HG02588 (cell line): Measurements from ENCODE around the gene CNOT3.
"Not testable (repeated sequence)": the region's sequence is repeated elsewhere in the genome, so short reads cannot be mapped to it uniquely, and the experiment has no call there.

Source experiments
- ATAC-seq: cut with Tn5 transposase; IDR thresholded peaks from one replicate; pipeline ENCODE4 v1.9.1; 2021; ENCODE audit warnings: mild to moderate bottlenecking, moderate library complexity; ENCODE audit not compliant: unreplicated experiment

Gene CNOT3

DNA sequence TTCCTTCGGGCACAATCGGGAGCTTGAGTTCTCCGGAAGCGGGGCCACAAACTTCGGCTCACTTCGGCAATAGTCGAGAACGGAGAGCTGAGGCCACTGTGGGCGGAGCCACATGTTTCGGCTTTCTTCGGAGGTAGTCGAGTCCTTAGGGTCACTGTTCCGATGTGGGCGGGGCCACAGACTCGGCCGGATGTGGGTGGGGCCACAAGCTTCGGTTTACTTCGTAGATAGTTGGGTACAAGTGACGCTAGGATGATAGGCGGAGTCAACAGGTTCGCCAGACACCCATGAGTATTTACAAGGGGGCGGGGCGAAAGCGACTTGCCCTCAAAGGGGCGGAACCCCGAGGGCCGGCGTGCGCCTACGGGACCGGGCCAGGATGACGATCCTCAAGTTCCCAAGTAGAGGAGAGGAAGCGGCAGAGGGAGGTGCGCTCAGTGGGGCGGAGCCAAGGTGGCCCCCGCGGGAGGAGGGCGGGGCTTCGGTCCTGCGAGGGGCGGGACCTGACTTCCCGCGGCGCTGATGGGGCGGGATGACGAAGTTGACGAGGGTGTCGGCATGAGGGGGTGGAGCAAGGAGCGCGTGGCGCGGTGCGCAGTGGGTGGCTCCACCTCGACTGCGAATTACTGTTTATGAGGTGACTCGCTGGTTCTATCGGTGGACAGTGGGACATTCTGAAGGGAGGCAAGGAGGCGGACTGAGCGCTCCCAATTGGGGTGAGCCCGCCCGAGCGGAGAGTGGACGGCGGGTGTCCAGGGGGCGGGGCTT is 52.4 kb downstream of the CNOT3 start:
- peak; percentile 45 for ATAC-seq

DNA sequence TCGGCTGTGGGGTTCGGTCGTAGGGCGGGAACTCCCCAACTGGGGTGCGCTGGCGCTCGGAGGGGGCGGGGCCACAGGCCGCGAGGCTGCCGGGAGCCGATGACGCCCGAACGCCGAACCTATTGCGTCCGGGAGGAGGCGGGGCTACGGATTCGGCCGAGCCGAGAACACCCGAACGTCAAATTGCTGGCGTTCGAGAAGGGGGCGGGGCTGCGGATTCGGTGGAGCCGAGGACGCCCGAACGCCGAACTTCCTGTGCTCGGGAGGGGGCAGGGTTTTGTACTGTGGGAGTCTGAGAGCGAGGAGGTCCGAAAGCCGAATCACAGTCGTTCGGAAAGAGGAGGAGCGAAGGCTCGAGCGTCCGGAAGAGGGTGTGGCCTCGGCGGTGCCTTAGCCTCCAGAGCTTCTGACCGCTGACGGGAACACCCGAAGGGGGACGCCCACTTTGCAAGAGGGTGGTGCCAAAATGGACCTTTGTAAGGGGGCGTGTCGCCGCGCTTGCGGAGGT is 53.0 kb downstream of the CNOT3 start:
- peak; percentile 47 for ATAC-seq

DNA sequence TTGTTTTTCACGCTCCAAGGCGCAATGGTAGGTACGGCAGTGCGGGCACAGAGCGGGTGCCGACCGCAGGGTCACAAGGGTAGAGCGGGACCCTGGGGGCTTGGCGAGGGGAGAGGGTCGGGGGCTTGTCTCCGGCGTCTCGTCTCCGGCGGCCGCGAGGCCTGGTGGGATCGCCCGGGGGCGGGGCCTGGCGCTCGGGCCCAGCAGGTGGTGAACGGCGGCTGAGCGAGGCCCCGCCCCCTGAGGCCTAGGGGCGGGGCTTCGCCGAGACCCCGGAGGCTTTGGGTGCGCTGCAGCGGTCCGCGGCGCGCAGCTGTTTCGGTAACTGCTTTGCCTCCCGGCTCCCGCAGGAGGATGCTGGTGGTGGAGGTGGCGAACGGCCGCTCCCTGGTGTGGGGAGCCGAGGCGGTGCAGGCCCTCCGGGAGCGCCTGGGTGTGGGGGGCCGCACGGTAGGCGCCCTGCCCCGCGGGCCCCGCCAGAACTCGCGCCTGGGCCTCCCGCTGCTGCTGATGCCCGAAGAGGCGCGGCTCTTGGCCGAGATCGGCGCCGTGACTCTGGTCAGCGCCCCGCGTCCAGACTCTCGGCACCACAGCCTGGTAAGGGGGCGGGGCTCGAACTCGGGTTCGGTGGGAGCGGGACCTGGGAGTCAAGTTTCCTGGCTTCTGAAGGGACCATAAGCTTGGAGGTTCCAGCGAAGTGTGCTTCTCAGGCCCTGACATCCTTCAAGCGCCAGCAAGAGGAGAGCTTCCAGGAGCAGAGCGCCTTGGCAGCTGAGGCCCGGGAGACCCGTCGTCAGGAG is 53.6 kb downstream of the CNOT3 start, which contains the start of gene TSEN34:
Gene TSEN34 (plus strand): TSS at position 298 of the 800 bp plus-strand sequence. CDS start 57 bp downstream, at position 355.
- ATAC-seq: peak; percentile 23

DNA sequence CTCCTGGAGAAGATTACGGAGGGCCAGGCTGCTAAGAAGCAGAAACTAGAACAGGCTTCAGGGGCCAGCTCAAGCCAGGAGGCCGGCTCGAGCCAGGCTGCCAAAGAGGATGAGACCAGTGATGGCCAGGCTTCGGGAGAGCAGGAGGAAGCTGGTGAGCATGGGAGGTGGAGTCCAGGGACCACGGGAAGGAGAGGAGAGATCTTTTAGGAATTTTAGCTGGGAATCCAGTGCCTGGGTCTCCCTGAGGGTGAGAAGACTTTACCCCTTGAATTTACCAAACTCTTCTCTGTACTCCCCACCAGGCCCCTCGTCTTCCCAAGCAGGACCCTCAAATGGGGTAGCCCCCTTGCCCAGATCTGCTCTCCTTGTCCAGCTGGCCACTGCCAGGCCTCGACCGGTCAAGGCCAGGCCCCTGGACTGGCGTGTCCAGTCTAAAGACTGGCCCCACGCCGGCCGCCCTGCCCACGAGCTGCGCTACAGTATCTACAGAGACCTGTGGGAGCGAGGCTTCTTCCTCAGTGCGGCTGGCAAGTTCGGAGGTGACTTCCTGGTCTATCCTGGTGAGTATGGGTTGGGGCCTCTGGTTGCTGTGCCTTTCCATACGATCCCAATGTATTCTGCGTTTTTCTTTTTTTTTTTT is 54.4 kb downstream of the CNOT3 start:
- ATAC-seq: no peak

DNA sequence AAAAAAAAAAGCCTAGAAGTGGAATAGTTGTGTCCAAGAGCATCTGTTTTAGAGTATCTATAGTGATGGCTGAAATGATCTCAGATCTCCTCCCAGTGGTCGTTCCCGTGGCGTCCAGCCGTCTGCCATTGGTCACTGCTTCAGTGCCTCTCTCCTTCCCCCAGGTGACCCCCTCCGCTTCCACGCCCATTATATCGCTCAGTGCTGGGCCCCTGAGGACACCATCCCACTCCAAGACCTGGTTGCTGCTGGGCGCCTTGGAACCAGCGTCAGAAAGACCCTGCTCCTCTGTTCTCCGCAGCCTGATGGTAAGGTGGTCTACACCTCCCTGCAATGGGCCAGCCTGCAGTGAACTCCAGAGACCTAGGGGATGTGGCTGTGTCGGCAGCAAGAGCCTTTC is 55.4 kb downstream of the CNOT3 start:
- no peak for ATAC-seq

DNA sequence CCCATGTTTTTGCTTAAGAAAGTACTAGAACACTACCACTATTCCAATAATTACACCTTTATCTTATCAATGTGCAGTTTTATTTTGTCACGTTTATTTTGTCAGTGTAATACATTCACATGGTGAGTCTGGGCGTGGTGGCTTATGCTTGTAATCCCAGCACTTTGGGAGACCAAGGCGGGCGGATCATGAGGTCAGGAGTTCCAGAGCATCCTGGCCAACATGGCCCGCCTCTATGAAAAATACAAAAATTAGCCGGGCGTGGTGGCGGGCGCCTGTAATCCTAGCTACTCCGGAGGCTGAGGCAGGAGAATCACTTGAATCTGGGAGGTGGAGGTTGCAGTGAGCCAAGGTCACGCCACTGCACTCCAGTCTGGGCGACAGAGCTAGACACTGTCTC is 56.9 kb downstream of the CNOT3 start:
- ATAC-seq: not testable (repeated sequence)

DNA sequence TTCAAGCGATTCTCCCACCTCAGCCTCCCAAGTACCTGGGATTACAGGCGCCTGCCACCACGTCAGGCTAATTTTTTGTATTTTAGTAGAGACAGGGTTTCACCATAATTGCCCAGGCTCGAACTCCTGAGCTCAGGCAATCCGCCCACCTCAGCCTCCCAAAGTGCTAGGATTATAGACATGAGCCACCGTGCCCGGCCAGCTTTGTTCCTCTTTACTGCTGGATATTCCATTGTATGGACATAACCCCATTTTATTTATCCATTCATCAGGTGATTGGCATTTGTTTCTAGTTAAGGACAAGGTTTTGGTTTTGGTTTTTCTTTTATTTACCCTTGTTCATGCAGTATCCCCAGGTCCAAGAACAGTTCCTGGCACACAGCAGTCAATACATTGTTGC is 59.0 kb downstream of the CNOT3 start:
- no peak for ATAC-seq

DNA sequence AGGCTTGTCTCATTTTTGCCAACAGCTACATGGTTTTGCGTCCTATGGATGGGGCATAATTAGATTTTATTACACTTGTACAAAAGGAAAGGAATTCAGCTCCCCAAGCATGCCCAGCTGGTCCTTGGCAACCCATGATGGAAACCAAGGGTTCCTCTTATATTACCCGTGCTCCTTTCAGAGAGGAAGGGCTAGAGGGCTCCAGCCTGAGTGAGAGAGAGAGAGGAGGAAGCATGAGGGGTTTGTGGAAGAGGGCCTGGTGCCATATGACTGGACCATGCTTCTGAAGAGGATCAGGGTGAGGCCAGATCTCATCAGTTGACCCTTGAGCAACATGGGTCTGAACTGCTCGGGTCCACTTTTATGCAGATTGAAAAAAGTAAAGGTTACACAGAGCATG is 59.6 kb downstream of the CNOT3 start:
- ATAC-seq: no peak

DNA sequence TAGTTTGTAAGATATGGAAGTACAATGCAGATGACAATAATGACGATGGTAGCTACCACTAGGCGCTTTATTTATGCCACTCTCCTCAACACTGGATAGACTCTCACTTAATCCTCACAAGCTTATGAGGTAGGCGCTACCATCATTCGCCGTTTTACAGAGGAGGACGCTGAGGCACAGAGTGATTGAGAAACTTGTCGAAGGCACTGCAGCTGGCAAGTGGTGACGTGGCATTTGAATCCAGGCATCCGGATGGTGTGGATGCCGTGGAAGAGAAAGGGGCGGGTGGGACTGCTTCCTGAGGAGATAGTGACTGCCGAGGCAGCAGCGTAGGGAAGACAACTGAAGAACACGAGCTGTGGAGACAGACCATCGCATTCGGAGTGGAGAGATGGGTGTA is 61.8 kb downstream of the CNOT3 start:
- no peak for ATAC-seq

DNA sequence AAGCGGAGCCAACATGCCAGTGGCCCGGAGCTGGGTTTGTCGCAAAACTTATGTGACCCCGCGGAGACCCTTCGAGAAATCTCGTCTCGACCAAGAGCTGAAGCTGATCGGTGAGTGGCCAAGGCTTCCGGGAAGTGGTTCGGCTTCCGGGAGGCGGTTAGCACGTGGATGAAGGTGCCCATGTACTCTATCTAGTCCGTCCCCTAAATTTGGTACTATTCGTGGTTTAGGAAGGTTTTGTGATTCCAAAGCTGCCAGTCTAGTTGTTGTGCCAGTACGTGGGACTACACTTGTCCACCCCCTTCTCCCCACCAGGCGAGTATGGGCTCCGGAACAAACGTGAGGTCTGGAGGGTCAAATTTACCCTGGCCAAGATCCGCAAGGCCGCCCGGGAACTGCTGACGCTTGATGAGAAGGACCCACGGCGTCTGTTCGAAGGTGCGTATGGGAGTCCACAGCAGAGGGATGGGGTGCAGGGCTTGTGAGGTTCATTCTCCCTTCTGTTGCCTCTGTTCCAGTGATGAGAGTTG is 63.7 kb downstream of the CNOT3 start:
- no peak for ATAC-seq

DNA sequence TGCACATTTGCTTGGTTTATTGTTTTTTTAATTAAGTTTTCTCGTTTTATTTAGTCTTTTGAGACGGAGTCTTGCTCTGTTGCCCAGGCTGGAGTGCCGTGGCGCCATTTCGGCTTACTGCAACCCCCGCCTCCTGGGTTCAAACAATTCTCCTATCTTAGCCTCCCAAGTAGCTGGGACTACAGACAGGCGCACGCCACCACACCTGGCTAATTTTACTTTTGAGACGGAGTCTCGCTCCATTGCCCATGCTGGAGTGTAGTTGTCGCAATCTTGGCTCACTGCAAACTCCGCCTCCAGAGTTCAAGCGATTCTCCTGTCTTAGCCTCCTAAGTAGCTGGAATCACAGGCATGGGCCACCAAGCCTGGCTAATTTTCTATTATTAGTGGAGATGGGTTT is 64.4 kb downstream of the CNOT3 start:
- ATAC-seq: no peak

DNA sequence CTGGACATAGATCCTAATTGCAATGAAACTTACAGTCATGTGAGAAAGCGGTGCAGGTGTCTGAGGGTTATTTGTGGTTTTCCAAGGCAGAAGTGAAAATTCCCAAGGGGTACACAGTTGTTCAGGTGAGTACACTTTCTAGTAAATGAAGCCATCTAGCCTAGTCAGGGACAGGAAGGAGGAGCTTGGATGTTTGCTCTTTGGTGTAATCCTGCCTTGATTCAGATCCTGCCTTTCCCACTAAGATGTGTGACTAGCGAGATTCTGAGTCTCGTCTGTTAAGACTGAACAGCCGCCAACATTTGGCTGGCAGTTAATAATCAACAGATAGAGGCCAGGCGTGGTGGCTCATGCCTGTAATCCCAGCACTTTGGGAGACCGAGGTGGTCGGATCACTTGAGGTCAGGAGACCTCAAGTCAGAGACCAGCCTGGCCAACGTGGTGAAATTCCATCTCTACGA is 65.6 kb downstream of the CNOT3 start:
- no peak for ATAC-seq

DNA sequence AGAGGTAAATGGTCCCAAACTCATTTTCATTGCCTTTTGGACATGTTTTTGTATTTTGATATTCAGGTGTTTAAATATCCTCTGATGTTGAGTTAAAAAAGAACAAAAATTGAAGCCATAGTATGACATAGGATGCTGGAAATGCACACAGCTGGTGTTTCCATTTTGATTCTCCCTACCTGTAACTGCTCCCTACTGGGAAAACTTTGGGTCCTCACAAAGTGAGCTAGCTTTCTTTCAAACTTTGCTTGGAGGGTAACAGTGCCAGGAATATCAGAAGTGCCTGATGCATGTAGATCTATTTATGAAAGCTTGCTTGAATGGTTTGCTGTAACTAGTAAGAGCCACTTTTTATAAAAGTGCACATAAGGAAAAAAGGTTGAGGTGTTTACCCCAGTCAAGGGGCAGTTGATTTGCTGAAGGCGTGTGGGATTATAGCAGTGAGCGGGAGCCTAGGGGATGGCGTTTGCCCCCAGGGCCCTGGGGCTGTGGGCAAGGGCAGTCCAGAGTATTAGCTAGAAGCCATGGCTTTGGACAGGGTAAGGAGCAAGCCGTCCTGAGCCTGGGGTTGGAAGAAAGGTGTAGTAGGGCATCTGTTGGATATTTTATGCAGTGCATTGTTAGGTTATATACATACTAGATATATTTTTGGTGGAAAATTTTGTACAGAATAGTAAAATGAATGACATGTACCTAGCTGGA is 67.4 kb downstream of the CNOT3 start:
- no peak for ATAC-seq
